Duodenal mucosa (tissue), 2 donors: ENCODE measurements around the gene GALNTL6.

Experiments used
- H3K27ac ChIP-seq: one replicate; pipeline ENCODE4 v1.7.0; 2013; ENCODE audit warnings: low read depth, low read length
- H3K27me3 ChIP-seq, 2 donors: one replicate each; pipeline ENCODE4 v1.7.0; 2013; ENCODE audit warnings: low read length in 2 of 2, control low read depth in 1 of 2; ENCODE audit not compliant: insufficient read depth in 2 of 2, control insufficient read depth in 1 of 2
- H3K36me3 ChIP-seq, 2 donors: one replicate each; pipeline ENCODE4 v1.7.0; 2013; ENCODE audit warnings: low read length in 2 of 2, control low read depth in 1 of 2; ENCODE audit not compliant: insufficient read depth in 2 of 2, control insufficient read depth in 1 of 2
- H3K4me1 ChIP-seq, 2 donors: one replicate each; pipeline ENCODE4 v1.7.0; 2013; ENCODE audit warnings: low read length in 2 of 2, control low read depth in 1 of 2; ENCODE audit not compliant: insufficient read depth in 2 of 2, control insufficient read depth in 1 of 2
- H3K4me3 ChIP-seq, 2 donors: one replicate each; pipeline ENCODE4 v1.7.0; 2013; ENCODE audit warnings: low read length in 2 of 2, low read depth in 1 of 2
- H3K9ac ChIP-seq, 2 donors: one replicate each; pipeline ENCODE4 v1.7.0; 2013; ENCODE audit warnings: low read length in 2 of 2, low read depth in 1 of 2
- H3K9me3 ChIP-seq, 2 donors: one replicate each; pipeline ENCODE4 v1.7.0; 2013; ENCODE audit warnings: low read length in 2 of 2, control low read depth in 1 of 2; ENCODE audit not compliant: control insufficient read depth in 1 of 2

GALNTL6 gene

GRCh38 chr4:171875291-171875690 is 62.1 kb downstream of the GALNTL6 start:
- Histone ChIP-seq H3K27ac (no peak overlapping the region), H3K4me1 (no peaks in the 10 kb centered on the region), H3K27me3 (no peaks in the 10 kb centered on the region), H3K36me3 (no peaks in the 10 kb centered on the region), H3K4me3 (no peak overlapping the region), H3K9ac (no peak overlapping the region), H3K9me3 (no peaks in the 10 kb centered on the region)

GRCh38 chr4:171876636-171877035 is 63.4 kb downstream of the GALNTL6 start:
- no peaks in the 10 kb centered on the region for H3K9me3 ChIP-seq
- no peaks in the 10 kb centered on the region for H3K4me1 ChIP-seq
- no peak overlapping the region for H3K9ac ChIP-seq
- H3K4me3 ChIP-seq = no peak overlapping the region
- no peak overlapping the region for H3K27ac ChIP-seq
- no peaks in the 10 kb centered on the region for H3K27me3 ChIP-seq
- H3K36me3 ChIP-seq = no peaks in the 10 kb centered on the region

- H3K36me3 ChIP-seq = no peaks in the 10 kb centered on the region
- no peaks in the 10 kb centered on the region for H3K27me3 ChIP-seq
- no peak overlapping the region for H3K9ac ChIP-seq
- H3K4me1 ChIP-seq = no peaks in the 10 kb centered on the region
- H3K27ac ChIP-seq = no peak overlapping the region
- H3K9me3 ChIP-seq = no peaks in the 10 kb centered on the region
- H3K4me3 ChIP-seq = no peak overlapping the region
Measured at GRCh38 chr4:171880136-171880535, 66.9 kb downstream of the GALNTL6 start.

GRCh38 chr4:171889681-171890080 is 76.5 kb downstream of the GALNTL6 start:
- no peak overlapping the region for H3K27ac ChIP-seq
- H3K27me3 ChIP-seq = no peaks in the 10 kb centered on the region
- H3K36me3 ChIP-seq = no peaks in the 10 kb centered on the region
- no peaks in the 10 kb centered on the region for H3K9me3 ChIP-seq
- H3K4me1 ChIP-seq = no peaks in the 10 kb centered on the region
- no peak overlapping the region for H3K9ac ChIP-seq
- no peak overlapping the region for H3K4me3 ChIP-seq

GRCh38 chr4:171891038-171891437 is 77.8 kb downstream of the GALNTL6 start:
- no peak overlapping the region for H3K9ac ChIP-seq
- no peaks in the 10 kb centered on the region for H3K4me1 ChIP-seq
- no peaks in the 10 kb centered on the region for H3K9me3 ChIP-seq
- no peaks in the 10 kb centered on the region for H3K36me3 ChIP-seq
- H3K4me3 ChIP-seq = no peak overlapping the region
- H3K27me3 ChIP-seq = no peaks in the 10 kb centered on the region
- H3K27ac ChIP-seq = no peak overlapping the region

GRCh38 chr4:171896426-171896825 is 83.2 kb downstream of the GALNTL6 start:
- no peaks in the 10 kb centered on the region for H3K4me1 ChIP-seq
- H3K27me3 ChIP-seq = no peaks in the 10 kb centered on the region
- no peak overlapping the region for H3K27ac ChIP-seq
- no peaks in the 10 kb centered on the region for H3K36me3 ChIP-seq
- H3K9ac ChIP-seq = no peak overlapping the region
- H3K9me3 ChIP-seq = peaks cover 0 to 3% of the 10 kb centered on the region in 2 donors
- no peak overlapping the region for H3K4me3 ChIP-seq

GRCh38 chr4:171919314-171919713 is 106.1 kb downstream of the GALNTL6 start:
- Histone ChIP-seq H3K27me3 (no peaks in the 10 kb centered on the region), H3K9me3 (no peaks in the 10 kb centered on the region), H3K4me3 (no peak overlapping the region), H3K4me1 (no peaks in the 10 kb centered on the region), H3K27ac (no peak overlapping the region), H3K9ac (no peak overlapping the region), H3K36me3 (no peaks in the 10 kb centered on the region)

GRCh38 chr4:171920901-171921300 is 107.7 kb downstream of the GALNTL6 start:
- no peak overlapping the region for H3K4me3 ChIP-seq
- no peaks in the 10 kb centered on the region for H3K4me1 ChIP-seq
- H3K9me3 ChIP-seq = no peaks in the 10 kb centered on the region
- no peaks in the 10 kb centered on the region for H3K36me3 ChIP-seq
- no peaks in the 10 kb centered on the region for H3K27me3 ChIP-seq
- H3K9ac ChIP-seq = no peak overlapping the region
- no peak overlapping the region for H3K27ac ChIP-seq

GRCh38 chr4:171924746-171925376 is 111.7 kb downstream of the GALNTL6 start:
- no peaks in the 10 kb centered on the region for H3K4me1 ChIP-seq
- H3K27ac ChIP-seq = no peak overlapping the region
- no peak overlapping the region for H3K4me3 ChIP-seq
- no peaks in the 10 kb centered on the region for H3K9me3 ChIP-seq
- H3K27me3 ChIP-seq = no peaks in the 10 kb centered on the region
- no peak overlapping the region for H3K9ac ChIP-seq
- no peaks in the 10 kb centered on the region for H3K36me3 ChIP-seq

GRCh38 chr4:171928336-171928735 is 115.1 kb downstream of the GALNTL6 start:
- H3K27me3 ChIP-seq = no peaks in the 10 kb centered on the region
- H3K4me3 ChIP-seq = no peak overlapping the region
- H3K27ac ChIP-seq = no peak overlapping the region

GRCh38 chr4:171929477-171929876 is 116.3 kb downstream of the GALNTL6 start:
- Histone ChIP-seq H3K27me3 (no peaks in the 10 kb centered on the region), H3K36me3 (no peaks in the 10 kb centered on the region), H3K4me1 (no peaks in the 10 kb centered on the region), H3K9me3 (no peaks in the 10 kb centered on the region), H3K4me3 (no peak overlapping the region), H3K27ac (no peak overlapping the region), H3K9ac (no peak overlapping the region)

More at GRCh38 chr4:171928336-171928735, 115.1 kb downstream of the GALNTL6 start:
- Histone ChIP-seq H3K9ac (no peak overlapping the region), H3K36me3 (no peaks in the 10 kb centered on the region), H3K9me3 (no peaks in the 10 kb centered on the region), H3K4me1 (no peaks in the 10 kb centered on the region)
